A549 (cell line): ENCODE data around the gene LINC01488. TPM values are rescaled to one million over a fixed set of nuclear protein-coding genes. Genes with fewer than 3 reads are reported as not detected.

ENCODE experiments used
- ATAC-seq, 2 experiments: fragments of 200-7000 bp in 1 of 2; fragments of >200 bp in 1 of 2; cut with Nextera tagmentation in 1 of 2; cut with Tn5 transposase in 1 of 2; 3 replicates each; pipeline versions ENCODE4 v1.8.0 to v1.9.1; 2018 to 2020; ENCODE audit warnings: mild to moderate bottlenecking in 1 of 2, moderate library complexity in 1 of 2
- CTCF ChIA-PET: fragments of 300-600 bp; sonication (Branson Sonifier 250); formaldehyde crosslinking; extraction: SDS; loops from one replicate; lab custom pipeline; 2021; ENCODE audit warnings: antibody characterized with exemption, inconsistent platforms; lab: Yijun Ruan, JAX
- POLR2A ChIA-PET: fragments of 350-600 bp; formaldehyde crosslinking; extraction: SDS; loops from one replicate; lab custom pipeline; 2021; ENCODE audit warnings: antibody characterized with exemption, inconsistent platforms; lab: Yijun Ruan, JAX
- DNase-seq, 2 experiments: peaks; one replicate each; pipeline versions ENCODE4 v3.0.0 to v3.0.0-alpha.2; 2011 to 2016; ENCODE audit warnings: low read depth in 1 of 2, low spot score in 1 of 2
- FAIRE-seq: peaks from 2 replicates; lab custom pipeline; 2011; peaks lifted over from hg19 to GRCh38; lab: Jason Lieb, UNC
- H3K27ac ChIP-seq, 2 experiments: fragments of >200 bp; sonication (Bioruptor Twin); formaldehyde crosslinking; 3 replicates each; pipeline ENCODE4 v1.5.1; 2016 to 2017
- H3K4me1 ChIP-seq: fragments of >200 bp; sonication (Bioruptor Twin); formaldehyde crosslinking; 3 replicates; pipeline ENCODE4 v1.6.1; 2016
- H3K4me2 ChIP-seq: fragments of >200 bp; sonication (Bioruptor Twin); formaldehyde crosslinking; 3 replicates; pipeline ENCODE4 v1.6.1; 2016
- H3K4me3 ChIP-seq: fragments of >200 bp; sonication (Bioruptor Twin); formaldehyde crosslinking; 3 replicates; pipeline ENCODE4 v1.5.1; 2016
- H3K9me3 ChIP-seq: fragments of >200 bp; sonication (Bioruptor Twin); formaldehyde crosslinking; 3 replicates; pipeline ENCODE4 v1.6.1; 2016
- CBX2 ChIP-seq: fragments of 200-600 bp; sonication (generic); IDR thresholded peaks from 2 replicates; pipeline ENCODE4 v1.6.1; 2016; ENCODE audit warnings: low read depth, mild to moderate bottlenecking, borderline replicate concordance
- CBX8 ChIP-seq: fragments of 200-600 bp; sonication (generic); IDR thresholded peaks from 2 replicates; pipeline ENCODE4 v1.6.1; 2016
- CHD2 ChIP-seq: fragments of 150-350 bp; IDR thresholded peaks from 2 replicates; pipeline ENCODE4 v1.6.1; 2014; ENCODE audit warnings: low read length; ENCODE audit not compliant: partially characterized antibody
- EP300 ChIP-seq, 2 experiments: fragments of >200 bp; sonication (Bioruptor Twin); formaldehyde crosslinking; IDR thresholded peaks; 2 replicates in 1 of 2; 3 replicates in 1 of 2; pipeline ENCODE4 v1.6.1; 2016 to 2017
- FOXS1 ChIP-seq: fragments of 250-450 bp; sonication (Bioruptor Pico); IDR thresholded peaks from 2 replicates; pipeline ENCODE4 v1.5.0; 2020; ENCODE audit warnings: mild to moderate bottlenecking, moderate library complexity
- HMGXB4 ChIP-seq: fragments of 250-450 bp; sonication (Bioruptor Pico); IDR thresholded peaks from 2 replicates; pipeline ENCODE4 v1.5.0; 2021; ENCODE audit warnings: mild to moderate bottlenecking, moderate library complexity, borderline replicate concordance
- HOXA7 ChIP-seq: fragments of 250-450 bp; sonication (Bioruptor Pico); IDR thresholded peaks from 2 replicates; pipeline ENCODE4 v1.5.0; 2020; ENCODE audit warnings: mild to moderate bottlenecking, moderate library complexity
- JUN ChIP-seq, 2 experiments: fragments of >200 bp; sonication (Bioruptor Twin); formaldehyde crosslinking; IDR thresholded peaks; 2 replicates in 1 of 2; 3 replicates in 1 of 2; pipeline ENCODE4 v1.6.1; 2016 to 2017
- JUNB ChIP-seq: fragments of >200 bp; sonication (Bioruptor Twin); formaldehyde crosslinking; IDR thresholded peaks from 2 replicates; pipeline ENCODE4 v1.6.1; 2016
- KDM1A ChIP-seq: fragments of 200-600 bp; sonication (generic); IDR thresholded peaks from 2 replicates; pipeline ENCODE4 v1.6.1; 2016; ENCODE audit warnings: low read depth, mild to moderate bottlenecking
- MAFK ChIP-seq: fragments of 450-650 bp; IDR thresholded peaks from 2 replicates; pipeline ENCODE4 v1.6.1; 2014; ENCODE audit not compliant: partially characterized antibody
- MAX ChIP-seq: IDR thresholded peaks from 2 replicates; pipeline ENCODE4 v1.6.1; 2012
- MAZ ChIP-seq: fragments of 150-350 bp; IDR thresholded peaks from 2 replicates; pipeline ENCODE4 v1.6.1; 2014; ENCODE audit warnings: antibody characterized with exemption, low read depth, low read length, borderline replicate concordance
- NPAS2 ChIP-seq: fragments of 250-450 bp; sonication (Bioruptor Pico); IDR thresholded peaks from 2 replicates; pipeline ENCODE4 v1.8.0; 2022; ENCODE audit warnings: mild to moderate bottlenecking, moderate library complexity, borderline replicate concordance
- PBX3 ChIP-seq: IDR thresholded peaks from 2 replicates; pipeline ENCODE4 v1.6.1; 2012
- RAD21 ChIP-seq, 2 experiments: fragments of >200 bp in 1 of 2; sonication (Bioruptor Twin) in 1 of 2; formaldehyde crosslinking in 1 of 2; IDR thresholded peaks in 1 of 2; conservative IDR thresholded peaks in 1 of 2; 2 replicates in 1 of 2; 3 replicates in 1 of 2; pipeline ENCODE4 v1.6.1; 2012 to 2018; ENCODE audit warnings: inconsistent platforms in 1 of 2
- RARB ChIP-seq: fragments of 250-450 bp; sonication (Bioruptor Pico); IDR thresholded peaks from 2 replicates; pipeline ENCODE4 v1.8.0; 2021; ENCODE audit warnings: mild to moderate bottlenecking, moderate library complexity
- SMC3 ChIP-seq: fragments of >200 bp; sonication (Bioruptor Twin); formaldehyde crosslinking; IDR thresholded peaks from 3 replicates; pipeline ENCODE4 v1.6.1; 2018; ENCODE audit warnings: inconsistent platforms
- TFCP2L1 ChIP-seq: fragments of 250-450 bp; sonication (Bioruptor Pico); IDR thresholded peaks from 2 replicates; pipeline ENCODE4 v1.5.0; 2021; ENCODE audit warnings: mild to moderate bottlenecking
- USF2 ChIP-seq: fragments of 450-650 bp; IDR thresholded peaks from 2 replicates; pipeline ENCODE4 v1.6.1; 2014; ENCODE audit warnings: antibody characterized with exemption
- ZC3H11A ChIP-seq: fragments of 450-650 bp; IDR thresholded peaks from 2 replicates; pipeline ENCODE4 v1.6.1; 2014; ENCODE audit warnings: antibody characterized with exemption, mild to moderate bottlenecking
- ZFP36 ChIP-seq: fragments of 450-650 bp; IDR thresholded peaks from 2 replicates; pipeline ENCODE4 v1.6.1; 2014; ENCODE audit warnings: borderline replicate concordance; ENCODE audit not compliant: partially characterized antibody
- ZNF302 ChIP-seq: fragments of 250-450 bp; sonication (Bioruptor Pico); IDR thresholded peaks from 2 replicates; pipeline ENCODE4 v1.9.0; 2021; ENCODE audit warnings: inconsistent platforms, mild to moderate bottlenecking, moderate library complexity
- WGBS: methylation state at CpG from one replicate; pipeline ENCODE4 v1.1.6; 2017; ENCODE audit errors: missing lambda C conversion rate; 5-methylcytosine and 5-hydroxymethylcytosine counted together
- polyA plus RNA-seq, 4 experiments: library from polyadenylated mRNA; depleted of rRNA in 3 of 4; stranded (reverse); fragments of >200 nt; fragmentation: RNase III in 1 of 4; extraction: RNeasy Plus Mini Kit Qiagen cat#74134 plus additional on column Dnase treatment in 1 of 4; gene quantifications; 2 replicates in 3 of 4; 3 replicates in 1 of 4; pipeline ENCODE4 v1.2.3, GENCODE V29; 2011 to 2017

Gene LINC01488
- polyA plus RNA-seq, 2 of the 4 experiments (the other 2 are of a cell fraction): 0.05 TPM; not detected in 1

- ChIA-PET CTCF (interaction anchor here (0.9 to 1.2 kb wide), 4 partner anchors 14 to 364 kb away, joined by 3 to 4 read pairs (median 3); a partner anchor contains a TSS), POLR2A (interaction anchor here (0.6 kb wide), 1 partner anchor 127 kb away, joined by 4 read pairs; no protein-coding TSS in a partner anchor)
- TF ChIP-seq JUNB: no peak
- no peak for TF ChIP-seq RAD21 (conservative IDR thresholded peaks at IDR 0.05 in 1 of 2, IDR thresholded peaks at IDR 0.05 in 1 of 2)
- no peak for TF ChIP-seq NPAS2 (CRISPR knock-in tag)
- TF ChIP-seq FOXS1 (CRISPR knock-in tag): no peak
- TF ChIP-seq CBX2: no peak
- no peak for TF ChIP-seq SMC3
- no peak for TF ChIP-seq HMGXB4 (CRISPR knock-in tag)
- TF ChIP-seq JUN (IDR thresholded peaks at IDR 0.05): no peak
- TF ChIP-seq TFCP2L1 (CRISPR knock-in tag): no peak
- no peak for TF ChIP-seq HOXA7 (CRISPR knock-in tag)
- no peak for TF ChIP-seq ZFP36
- no peak for TF ChIP-seq RARB
- no peak for TF ChIP-seq CHD2
- TF ChIP-seq PBX3: no peak
- TF ChIP-seq MAX: no peak
- no peak for TF ChIP-seq ZNF302 (CRISPR knock-in tag)
- TF ChIP-seq MAFK: no peak
- H3K4me3 ChIP-seq: no peak overlapping the region
- H3K27ac ChIP-seq: no peak overlapping the region
- DNase-seq (no peak), ATAC-seq (no peak), FAIRE-seq (no peak)
- no peaks in the 10 kb centered on the region for H3K4me1 ChIP-seq
- 78% methylated on average over 17 of the region's 17 CpGs for WGBS
- H3K4me2 ChIP-seq: no peak overlapping the region
- peaks cover 16% of the 10 kb centered on the region for H3K9me3 ChIP-seq
These were observed 16.0 kb upstream of the LINC01488 start for GRCh38 chr11:69465236-69466000.

GRCh38 chr11:69466039-69466438 lies 15.4 kb upstream of the LINC01488 start:
- no peak overlapping the region for H3K4me2 ChIP-seq
- POLR2A ChIA-PET: interaction anchor here (0.6 kb wide), 1 partner anchor 128 kb away, joined by 4 read pairs; no protein-coding TSS in a partner anchor

GRCh38 chr11:69467196-69467595 lies 14.3 kb upstream of the LINC01488 start:
- DNase-seq: no peak
- H3K9me3 ChIP-seq: no peaks in the 10 kb centered on the region
- no peak overlapping the region for H3K27ac ChIP-seq
- ATAC-seq: no peak
- no peak for FAIRE-seq
- POLR2A ChIA-PET: no interaction called here
- no peak overlapping the region for H3K4me2 ChIP-seq
- 87% methylated on average over 4 of the region's 4 CpGs for WGBS
- H3K4me1 ChIP-seq: no peaks in the 10 kb centered on the region
- no peak overlapping the region for H3K4me3 ChIP-seq
- CTCF ChIA-PET: interaction anchor here (1.6 kb wide), 1 partner anchor 12 kb away, joined by 4 read pairs; a partner anchor contains a TSS
- TF ChIP-seq CBX8 (no peak), USF2 (no peak), HMGXB4 (CRISPR knock-in tag) (no peak), RARB (no peak), MAZ (no peak), PBX3 (no peak), ZC3H11A (no peak), KDM1A (no peak), EP300 (IDR thresholded peaks at IDR 0.05) (no peak)

More at GRCh38 chr11:69466039-69466438, 15.4 kb upstream of the LINC01488 start:
- Histone ChIP-seq H3K4me3 (no peak overlapping the region), H3K9me3 (peaks cover 10% of the 10 kb centered on the region), H3K4me1 (no peaks in the 10 kb centered on the region), H3K27ac (no peak overlapping the region)
- FAIRE-seq: no peak
- no peak for DNase-seq
- ATAC-seq: no peak
- TF ChIP-seq ZNF302 (CRISPR knock-in tag) (no peak), MAFK (peak; percentile 93), CHD2 (no peak)
- WGBS: 95% methylated on average over 6 of the region's 6 CpGs
- CTCF ChIA-PET: interaction anchor here (0.6 to 1.0 kb wide), 4 partner anchors 110 to 364 kb away, joined by 3 to 5 read pairs (median 3); no protein-coding TSS in a partner anchor
